H9 (cell line): ENCODE measurements around the gene MAP3K19. TPM values are rescaled to one million over a fixed set of nuclear protein-coding genes. Genes with fewer than 3 reads are reported as not detected.

Experiments used
- DNase-seq: peaks from one replicate; pipeline ENCODE4 v3.0.0-alpha.2; 2017
- H2AFZ ChIP-seq: one replicate; pipeline ENCODE4 v1.6.1; 2013; ENCODE audit warnings: mild to moderate bottlenecking, low read length, control low read depth, moderate library complexity
- H2AK5ac ChIP-seq: 2 replicates; pipeline ENCODE4 v1.6.1; 2013; ENCODE audit warnings: low read length, control low read depth, mixed read lengths; ENCODE audit not compliant: insufficient read length
- H2BK120ac ChIP-seq: one replicate; pipeline ENCODE4 v1.6.1; 2013; ENCODE audit warnings: low read depth, mild to moderate bottlenecking, low read length, control low read depth, inconsistent platforms; ENCODE audit not compliant: poor library complexity, severe bottlenecking
- H2BK12ac ChIP-seq: 2 replicates; pipeline ENCODE4 v1.6.1; 2013; ENCODE audit warnings: low read length, control low read depth, mixed read lengths, low read depth; ENCODE audit not compliant: insufficient read length
- H2BK15ac ChIP-seq: 2 replicates; pipeline ENCODE4 v1.6.1; 2013; ENCODE audit warnings: low read depth, low read length, control low read depth
- H2BK20ac ChIP-seq: one replicate; pipeline ENCODE4 v1.6.1; 2013; ENCODE audit warnings: low read depth, mild to moderate bottlenecking, low read length, control low read depth, inconsistent platforms; ENCODE audit not compliant: poor library complexity, severe bottlenecking
- H2BK5ac ChIP-seq: 2 replicates; pipeline ENCODE4 v1.6.1; 2013; ENCODE audit warnings: low read length, control low read depth, mixed read lengths; ENCODE audit not compliant: insufficient read length
- H3K14ac ChIP-seq: 2 replicates; pipeline ENCODE4 v1.6.1; 2013; ENCODE audit warnings: low read length, control low read depth; ENCODE audit not compliant: insufficient read depth
- H3K18ac ChIP-seq: 2 replicates; pipeline ENCODE4 v1.6.1; 2013; ENCODE audit warnings: low read depth, mild to moderate bottlenecking, mixed read lengths, low read length, control low read depth; ENCODE audit not compliant: insufficient read length
- H3K23ac ChIP-seq: 2 replicates; pipeline ENCODE4 v1.6.1; 2013; ENCODE audit warnings: low read length, control low read depth, mixed read lengths, low read depth; ENCODE audit not compliant: insufficient read length
- H3K23me2 ChIP-seq: 2 replicates; pipeline ENCODE4 v1.6.1; 2013; ENCODE audit warnings: low read depth, mild to moderate bottlenecking, mixed read lengths, low read length, control low read depth; ENCODE audit not compliant: insufficient read length, poor library complexity, severe bottlenecking
- H3K27ac ChIP-seq: 2 replicates; pipeline ENCODE4 v1.5.1; 2013; ENCODE audit warnings: low read length, control low read depth, mixed read lengths, low read depth; ENCODE audit not compliant: insufficient read length
- H3K27me3 ChIP-seq: 2 replicates; pipeline ENCODE4 v1.6.1; 2013; ENCODE audit warnings: low read length, control low read depth, inconsistent platforms; ENCODE audit not compliant: insufficient read depth
- H3K4ac ChIP-seq: 2 replicates; pipeline ENCODE4 v1.6.1; 2013; ENCODE audit warnings: low read depth, mild to moderate bottlenecking, control low read depth, inconsistent platforms, low read length, moderate library complexity
- H3K4me1 ChIP-seq: 2 replicates; pipeline ENCODE4 v1.6.1; 2013; ENCODE audit warnings: low read length, control low read depth, inconsistent platforms; ENCODE audit not compliant: insufficient read depth
- H3K4me2 ChIP-seq: 2 replicates; pipeline ENCODE4 v1.6.1; 2013; ENCODE audit warnings: low read length, control low read depth, mixed read lengths; ENCODE audit not compliant: insufficient read length, insufficient read depth
- H3K56ac ChIP-seq: 2 replicates; pipeline ENCODE4 v1.6.1; 2013; ENCODE audit warnings: low read depth, mild to moderate bottlenecking, mixed read lengths, low read length, control low read depth; ENCODE audit not compliant: insufficient read length
- H3K79me1 ChIP-seq: 2 replicates; pipeline ENCODE4 v1.6.1; 2013; ENCODE audit warnings: low read depth, mild to moderate bottlenecking, moderate library complexity, low read length, control low read depth, inconsistent platforms; ENCODE audit not compliant: insufficient read depth, poor library complexity, severe bottlenecking
- H3K79me2 ChIP-seq: 2 replicates; pipeline ENCODE4 v1.6.1; 2013; ENCODE audit warnings: low read length, control low read depth, inconsistent platforms; ENCODE audit not compliant: insufficient read depth
- H3K9ac ChIP-seq: 2 replicates; pipeline ENCODE4 v1.6.1; 2013; ENCODE audit warnings: low read length, control low read depth, mixed read lengths; ENCODE audit not compliant: insufficient read length; ENCODE audit errors: extremely low read depth
- H3K9me3 ChIP-seq: one replicate; pipeline ENCODE4 v1.6.1; 2013; ENCODE audit warnings: low read depth, low read length, inconsistent platforms; ENCODE audit not compliant: control insufficient read depth
- H3T11ph ChIP-seq: one replicate; pipeline ENCODE4 v1.6.1; 2013; ENCODE audit warnings: mild to moderate bottlenecking, low read length, control low read depth, inconsistent platforms
- H4K20me1 ChIP-seq: one replicate; pipeline ENCODE4 v1.6.1; 2013; ENCODE audit not compliant: control insufficient read depth, insufficient read length, insufficient read depth
- H4K5ac ChIP-seq: 2 replicates; pipeline ENCODE4 v1.6.1; 2013; ENCODE audit warnings: low read depth, mild to moderate bottlenecking, mixed read lengths, low read length, control low read depth; ENCODE audit not compliant: insufficient read length
- H4K8ac ChIP-seq: replicated peaks from 2 replicates; pipeline ENCODE4 v1.6.1; 2013; ENCODE audit warnings: low read length, control low read depth, mixed read lengths, low read depth; ENCODE audit not compliant: insufficient read length
- H4K91ac ChIP-seq: 2 replicates; pipeline ENCODE4 v1.6.1; 2013; ENCODE audit warnings: low read depth, mild to moderate bottlenecking, moderate library complexity, mixed read lengths, low read length, control low read depth; ENCODE audit not compliant: insufficient read length
- H3K27ac Mint-ChIP-seq, 3 experiments: 2 replicates in 2 of 3; 3 replicates in 1 of 3; pipeline ENCODE4 v1.8.0; 2020 to 2021; ENCODE audit warnings: mixed read lengths in 3 of 3, mild to moderate bottlenecking in 1 of 3, moderate library complexity in 1 of 3
- H3K27me3 Mint-ChIP-seq: 2 replicates; pipeline ENCODE4 v1.8.0; 2021; ENCODE audit warnings: low read depth, mild to moderate bottlenecking, moderate library complexity, mixed read lengths
- H3K36me3 Mint-ChIP-seq, 3 experiments: 2 replicates in 2 of 3; 3 replicates in 1 of 3; pipeline ENCODE4 v1.8.0; 2020 to 2021; ENCODE audit warnings: low read depth in 3 of 3, mixed read lengths in 3 of 3; ENCODE audit not compliant: insufficient read depth in 1 of 3
- H3K4me1 Mint-ChIP-seq, 2 experiments: 2 replicates each; pipeline ENCODE4 v1.8.0; 2020; ENCODE audit warnings: mixed read lengths in 2 of 2
- H3K4me3 Mint-ChIP-seq, 2 experiments: 2 replicates in 1 of 2; 3 replicates in 1 of 2; pipeline ENCODE4 v1.8.0; 2020 to 2021; ENCODE audit warnings: mild to moderate bottlenecking in 2 of 2, mixed read lengths in 2 of 2, moderate library complexity in 1 of 2
- H3K9me3 Mint-ChIP-seq, 2 experiments: 2 replicates in 1 of 2; 3 replicates in 1 of 2; pipeline ENCODE4 v1.8.0; 2020; ENCODE audit warnings: mild to moderate bottlenecking in 2 of 2, mixed read lengths in 2 of 2, moderate library complexity in 1 of 2
- WGBS: extraction: QIAGEN DNeasy Blood & Tissue Kit; methylation state at CpG from one replicate; pipeline ENCODE4 v1.1.7; 2013; ENCODE audit warnings: missing lambda C conversion rate, low lambda C conversion rate, mixed read lengths; ENCODE audit not compliant: insufficient read length; ENCODE audit errors: extremely low coverage; 5-methylcytosine and 5-hydroxymethylcytosine counted together
- total RNA-seq: library from RNA; stranded (reverse); gene quantifications from 2 replicates; pipeline ENCODE4 v1.2.1, GENCODE V29; 2021
- TF ChIP-seq, protein P1 (sequence below): fragments of 200-600 bp; sonication (generic); conservative IDR thresholded peaks from 3 replicates; pipeline ENCODE4 v1.8.0; 2021; ENCODE audit warnings: antibody characterized with exemption, mild to moderate bottlenecking

MAP3K19 gene
- total RNA-seq, 1 experiment from 2014 or later = not detected

DNA sequence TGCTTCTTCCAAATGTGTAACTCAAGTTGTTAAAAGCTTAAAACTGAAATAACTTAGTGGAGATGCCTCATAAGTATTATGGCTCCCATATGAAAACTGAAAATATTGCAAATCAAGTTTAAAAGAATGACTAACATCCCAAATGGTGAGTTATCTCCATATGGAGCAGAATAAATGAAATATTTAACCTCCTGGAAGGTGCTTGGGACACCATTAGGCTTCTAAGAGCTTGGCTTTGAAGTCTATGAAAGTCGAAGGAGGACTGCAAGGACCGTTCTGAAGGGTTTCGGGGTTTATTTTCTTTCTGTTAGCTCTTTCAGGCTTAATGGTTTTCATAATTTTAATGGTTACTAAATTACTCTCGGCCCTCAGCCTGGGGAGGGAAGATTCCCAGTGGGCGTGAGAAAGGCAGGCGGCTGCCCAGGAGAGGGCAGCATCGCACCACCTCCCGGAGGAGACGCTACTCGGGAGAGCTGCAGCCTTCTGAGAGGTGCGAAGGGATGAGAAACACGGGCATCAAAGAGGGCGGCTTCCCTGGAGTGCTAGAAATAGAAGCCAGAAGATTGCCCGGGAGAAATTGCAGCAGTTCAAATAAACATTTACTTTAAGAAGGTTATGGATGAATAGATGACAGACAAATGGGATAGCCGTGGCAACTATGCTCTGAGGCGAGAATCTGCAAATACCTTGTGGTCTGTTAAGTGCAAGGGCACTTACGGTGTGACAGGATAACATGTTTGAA, 43.1 kb downstream of the MAP3K19 start:
- no peak overlapping the region for H2BK5ac ChIP-seq
- no peak overlapping the region for H2BK15ac ChIP-seq
- no peak overlapping the region for H4K91ac ChIP-seq
- no peak overlapping the region for H3K27ac ChIP-seq
- H2BK120ac ChIP-seq = no peak overlapping the region
- H3K56ac ChIP-seq = no peak overlapping the region
- no peak overlapping the region for H3K23ac ChIP-seq
- H4K5ac ChIP-seq = no peak overlapping the region
- no CpG with 5 or more reads among the region's 17 CpGs for WGBS
- TF ChIP-seq, protein P1, sequence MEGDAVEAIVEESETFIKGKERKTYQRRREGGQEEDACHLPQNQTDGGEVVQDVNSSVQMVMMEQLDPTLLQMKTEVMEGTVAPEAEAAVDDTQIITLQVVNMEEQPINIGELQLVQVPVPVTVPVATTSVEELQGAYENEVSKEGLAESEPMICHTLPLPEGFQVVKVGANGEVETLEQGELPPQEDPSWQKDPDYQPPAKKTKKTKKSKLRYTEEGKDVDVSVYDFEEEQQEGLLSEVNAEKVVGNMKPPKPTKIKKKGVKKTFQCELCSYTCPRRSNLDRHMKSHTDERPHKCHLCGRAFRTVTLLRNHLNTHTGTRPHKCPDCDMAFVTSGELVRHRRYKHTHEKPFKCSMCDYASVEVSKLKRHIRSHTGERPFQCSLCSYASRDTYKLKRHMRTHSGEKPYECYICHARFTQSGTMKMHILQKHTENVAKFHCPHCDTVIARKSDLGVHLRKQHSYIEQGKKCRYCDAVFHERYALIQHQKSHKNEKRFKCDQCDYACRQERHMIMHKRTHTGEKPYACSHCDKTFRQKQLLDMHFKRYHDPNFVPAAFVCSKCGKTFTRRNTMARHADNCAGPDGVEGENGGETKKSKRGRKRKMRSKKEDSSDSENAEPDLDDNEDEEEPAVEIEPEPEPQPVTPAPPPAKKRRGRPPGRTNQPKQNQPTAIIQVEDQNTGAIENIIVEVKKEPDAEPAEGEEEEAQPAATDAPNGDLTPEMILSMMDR = peak; percentile 97
- peak; percentile 79 for DNase-seq
- H3K23me2 ChIP-seq = no peaks in the 10 kb centered on the region
- no peak overlapping the region for H4K8ac ChIP-seq
- no peak overlapping the region for H3K4me3 Mint-ChIP-seq
- H2BK12ac ChIP-seq = no peak overlapping the region
- no peak overlapping the region for H3K4me2 ChIP-seq
- no peak overlapping the region for H2AK5ac ChIP-seq
- H3K36me3 Mint-ChIP-seq = no peaks in the 10 kb centered on the region
- H3K27me3 ChIP-seq = no peaks in the 10 kb centered on the region
- H3K9ac ChIP-seq = no peak overlapping the region
- no peak overlapping the region for H2AFZ ChIP-seq
- H3K14ac ChIP-seq = no peak overlapping the region
- H3K4ac ChIP-seq = no peak overlapping the region
- H3T11ph ChIP-seq = no peak overlapping the region
- H3K9me3 ChIP-seq = no peaks in the 10 kb centered on the region
- H3K18ac ChIP-seq = no peak overlapping the region
- H3K27ac Mint-ChIP-seq = no peak overlapping the region
- peaks cover 17 to 21% of the 10 kb centered on the region in 2 experiments for H3K4me1 Mint-ChIP-seq
- peaks cover 11% of the 10 kb centered on the region for H3K27me3 Mint-ChIP-seq
- no peaks in the 10 kb centered on the region for H3K79me1 ChIP-seq
- H3K4me1 ChIP-seq = peaks cover 3% of the 10 kb centered on the region; the same call in 1 of the 2 replicates
- no peak overlapping the region for H2BK20ac ChIP-seq
- H4K20me1 ChIP-seq = no peaks in the 10 kb centered on the region
- no peaks in the 10 kb centered on the region for H3K79me2 ChIP-seq
- peaks cover 0 to 4% of the 10 kb centered on the region in 2 experiments; a peak in 1 of 5 replicates for H3K9me3 Mint-ChIP-seq
